Astrocyte (in vitro differentiated cells and primary cell): ENCODE data around the gene IFT81. TPM values are rescaled to one million over a fixed set of nuclear protein-coding genes. Genes with fewer than 3 reads are reported as not detected.

Experiments used
- DNase-seq: peaks from one replicate; pipeline ENCODE4 v3.0.0-alpha.2; 2010; ENCODE audit warnings: low read depth
- FAIRE-seq: peaks from 2 replicates; lab custom pipeline; 2011; peaks lifted over from hg19 to GRCh38; lab: Jason Lieb, UNC
- H2AFZ ChIP-seq: 2 replicates; pipeline ENCODE4 v1.6.0; 2012; ENCODE audit warnings: low read depth, low read length, inconsistent platforms
- H3K27ac ChIP-seq: 2 replicates; pipeline ENCODE4 v1.5.1; 2011; ENCODE audit warnings: low read depth, low read length, inconsistent platforms
- H3K27me3 ChIP-seq: 2 replicates; pipeline ENCODE4 v1.6.0; 2011; ENCODE audit warnings: low read length, inconsistent platforms; ENCODE audit not compliant: insufficient read depth
- H3K36me3 ChIP-seq: 2 replicates; pipeline ENCODE4 v1.5.1; 2011; ENCODE audit warnings: low read length, inconsistent platforms; ENCODE audit not compliant: insufficient read depth
- H3K4me1 ChIP-seq: 2 replicates; pipeline ENCODE4 v1.5.1; 2011; ENCODE audit warnings: low read length, inconsistent platforms; ENCODE audit not compliant: insufficient read depth
- H3K4me2 ChIP-seq: 2 replicates; pipeline ENCODE4 v1.6.0; 2012; ENCODE audit warnings: low read length, inconsistent platforms
- H3K4me3 ChIP-seq: 2 replicates; pipeline ENCODE4 v1.5.1; 2011; ENCODE audit warnings: low read depth, mild to moderate bottlenecking, low read length, inconsistent platforms; ENCODE audit not compliant: insufficient read depth
- H3K79me2 ChIP-seq: 2 replicates; pipeline ENCODE4 v1.6.0; 2012; ENCODE audit warnings: mild to moderate bottlenecking, low read length, inconsistent platforms; ENCODE audit not compliant: insufficient read depth
- H3K9ac ChIP-seq: 2 replicates; pipeline ENCODE4 v1.6.0; 2012; ENCODE audit warnings: mild to moderate bottlenecking, low read length, inconsistent platforms
- H3K9me3 ChIP-seq: 2 replicates; pipeline ENCODE4 v1.5.1; 2012; ENCODE audit warnings: low read depth, mild to moderate bottlenecking, low read length, inconsistent platforms; ENCODE audit not compliant: insufficient read depth
- H4K20me1 ChIP-seq: 2 replicates; pipeline ENCODE4 v1.6.0; 2012; ENCODE audit warnings: low read length, inconsistent platforms; ENCODE audit not compliant: insufficient read depth
- H3K27ac Mint-ChIP-seq: one replicate; pipeline ENCODE4 v1.8.0; 2021; ENCODE audit warnings: mild to moderate bottlenecking, mixed read lengths; ENCODE audit not compliant: unreplicated experiment
- H3K27me3 Mint-ChIP-seq: one replicate; pipeline ENCODE4 v1.8.0; 2021; ENCODE audit warnings: low read depth, mixed read lengths; ENCODE audit not compliant: unreplicated experiment
- H3K36me3 Mint-ChIP-seq: one replicate; pipeline ENCODE4 v1.8.0; 2021; ENCODE audit warnings: low read depth, mixed read lengths; ENCODE audit not compliant: unreplicated experiment
- H3K4me1 Mint-ChIP-seq: one replicate; pipeline ENCODE4 v1.8.0; 2021; ENCODE audit warnings: low read depth, mixed read lengths; ENCODE audit not compliant: unreplicated experiment
- H3K4me3 Mint-ChIP-seq: one replicate; pipeline ENCODE4 v1.8.0; 2021; ENCODE audit warnings: mild to moderate bottlenecking, moderate library complexity, mixed read lengths; ENCODE audit not compliant: unreplicated experiment
- H3K9me3 Mint-ChIP-seq: one replicate; pipeline ENCODE4 v1.8.0; 2021; ENCODE audit warnings: mild to moderate bottlenecking, mixed read lengths; ENCODE audit not compliant: unreplicated experiment
- CTCF ChIP-seq: IDR thresholded peaks from 2 replicates; pipeline ENCODE4 v1.5.1; 2011; ENCODE audit warnings: low read depth, mild to moderate bottlenecking, inconsistent platforms, low read length, moderate library complexity; ENCODE audit not compliant: insufficient read depth
- EZH2 ChIP-seq: IDR thresholded peaks from 2 replicates; pipeline ENCODE4 v1.6.1; 2012; ENCODE audit warnings: mild to moderate bottlenecking, low read length, inconsistent platforms; ENCODE audit not compliant: insufficient read depth
- total RNA-seq: library from RNA; stranded (reverse); gene quantifications from 2 replicates; pipeline ENCODE4 v1.2.1, GENCODE V29; 2021

Gene IFT81
- total RNA-seq, 1 donor from 2014 or later, result 12.3 TPM

- H3K79me2 ChIP-seq, result no peaks in the 10 kb centered on the region
- Mint-ChIP-seq H3K27ac (no peak overlapping the region), H3K36me3 (no peaks in the 10 kb centered on the region), H3K4me1 (no peaks in the 10 kb centered on the region), H3K4me3 (no peak overlapping the region), H3K27me3 (no peaks in the 10 kb centered on the region), H3K9me3 (no peaks in the 10 kb centered on the region)
- no peaks in the 10 kb centered on the region for H3K9me3 ChIP-seq
- H3K36me3 ChIP-seq, result no peaks in the 10 kb centered on the region
- TF ChIP-seq CTCF, result no peak
- no peak for TF ChIP-seq EZH2
- no peak overlapping the region for H3K4me3 ChIP-seq
- H3K4me1 ChIP-seq, result peaks cover 6% of the 10 kb centered on the region
- no peak for FAIRE-seq
- no peaks in the 10 kb centered on the region for H4K20me1 ChIP-seq
- H2AFZ ChIP-seq, result no peak overlapping the region
- no peak overlapping the region for H3K27ac ChIP-seq
- no peak overlapping the region for H3K4me2 ChIP-seq
- no peak for DNase-seq
- H3K9ac ChIP-seq, result no peak overlapping the region
- no peaks in the 10 kb centered on the region for H3K27me3 ChIP-seq
These were observed 105.3 kb downstream of the IFT81 start for GRCh38 chr12:110229409-110229808.

- TF ChIP-seq EZH2 (no peak), CTCF (no peak)
- Mint-ChIP-seq H3K36me3 (no peaks in the 10 kb centered on the region), H3K27ac (no peak overlapping the region), H3K9me3 (no peaks in the 10 kb centered on the region), H3K27me3 (no peaks in the 10 kb centered on the region), H3K4me1 (no peaks in the 10 kb centered on the region), H3K4me3 (no peak overlapping the region)
- no peaks in the 10 kb centered on the region for H3K4me1 ChIP-seq
- no peaks in the 10 kb centered on the region for H3K36me3 ChIP-seq
- no peak overlapping the region for H3K4me2 ChIP-seq
- no peak overlapping the region for H2AFZ ChIP-seq
- no peak for DNase-seq
- FAIRE-seq, result no peak
- no peaks in the 10 kb centered on the region for H4K20me1 ChIP-seq
- no peak overlapping the region for H3K27ac ChIP-seq
- H3K9ac ChIP-seq, result no peak overlapping the region
- no peaks in the 10 kb centered on the region for H3K27me3 ChIP-seq
- H3K79me2 ChIP-seq, result no peaks in the 10 kb centered on the region
- H3K4me3 ChIP-seq, result no peak overlapping the region
- no peaks in the 10 kb centered on the region for H3K9me3 ChIP-seq
These were observed 106.5 kb downstream of the IFT81 start for GRCh38 chr12:110230655-110231054.

DNA sequence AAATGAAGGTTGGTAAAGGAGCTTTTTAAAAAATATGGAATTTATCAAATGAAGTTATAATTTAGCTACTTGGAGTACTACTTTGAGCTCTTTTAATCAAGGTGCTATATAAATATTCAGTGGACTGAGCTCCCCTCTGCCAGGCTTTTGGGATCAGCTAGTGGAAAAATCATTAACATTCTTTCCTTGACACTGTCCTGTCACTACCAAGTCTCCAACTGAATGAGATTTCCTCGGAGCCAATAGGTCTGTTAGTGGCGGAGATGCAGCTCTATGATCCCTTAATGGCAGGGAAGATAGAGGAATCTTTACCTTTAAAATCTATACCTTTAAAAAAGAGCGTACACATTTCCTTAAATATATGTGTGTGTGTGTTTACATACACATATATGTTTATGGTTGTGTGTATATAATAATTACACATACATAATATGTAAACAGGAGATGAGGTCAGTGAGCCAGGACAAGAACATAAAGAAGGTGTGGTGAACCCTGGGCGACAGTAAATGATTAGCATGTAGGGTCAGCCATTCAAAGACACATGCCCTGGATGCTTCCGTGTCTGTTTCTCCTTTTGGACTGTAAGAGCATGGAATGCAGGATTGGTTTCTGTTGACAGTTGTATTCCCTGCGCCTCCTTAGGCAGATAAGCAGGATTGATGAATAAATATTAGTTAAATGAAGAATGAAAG is 109.2 kb downstream of the IFT81 start:
- Mint-ChIP-seq H3K27me3 (no peaks in the 10 kb centered on the region), H3K36me3 (no peaks in the 10 kb centered on the region), H3K4me3 (no peak overlapping the region), H3K4me1 (no peaks in the 10 kb centered on the region), H3K27ac (no peak overlapping the region), H3K9me3 (no peaks in the 10 kb centered on the region)
- Histone ChIP-seq H3K27me3 (no peaks in the 10 kb centered on the region), H4K20me1 (no peaks in the 10 kb centered on the region), H3K9me3 (no peaks in the 10 kb centered on the region), H2AFZ (no peak overlapping the region), H3K4me3 (no peak overlapping the region), H3K36me3 (no peaks in the 10 kb centered on the region), H3K27ac (no peak overlapping the region), H3K4me2 (no peak overlapping the region), H3K9ac (no peak overlapping the region), H3K4me1 (no peaks in the 10 kb centered on the region), H3K79me2 (no peaks in the 10 kb centered on the region)
- no peak for DNase-seq
- FAIRE-seq, result peak; percentile 34
- no peak for TF ChIP-seq CTCF
- TF ChIP-seq EZH2, result no peak
